Upper lobe of left lung (tissue), 4 donors: Measurements from ENCODE around the gene MED22.

ENCODE experiments used
- POLR2A ChIP-seq, 4 donors: fragments of 450-650 bp; IDR thresholded peaks; one replicate each; pipeline ENCODE4 v1.5.1; 2016 to 2017; ENCODE audit warnings: antibody characterized with exemption in 4 of 4, mild to moderate bottlenecking in 2 of 4
- TF ChIP-seq, protein P1 (sequence below), 6 experiments: fragments of 450-650 bp in 4 of 6; fragments of 200-600 bp in 2 of 6; sonication (generic) in 2 of 6; IDR thresholded peaks; one replicate each; pipeline ENCODE4 v1.5.1; 2016 to 2019; ENCODE audit warnings: antibody characterized with exemption in 6 of 6

DNA sequence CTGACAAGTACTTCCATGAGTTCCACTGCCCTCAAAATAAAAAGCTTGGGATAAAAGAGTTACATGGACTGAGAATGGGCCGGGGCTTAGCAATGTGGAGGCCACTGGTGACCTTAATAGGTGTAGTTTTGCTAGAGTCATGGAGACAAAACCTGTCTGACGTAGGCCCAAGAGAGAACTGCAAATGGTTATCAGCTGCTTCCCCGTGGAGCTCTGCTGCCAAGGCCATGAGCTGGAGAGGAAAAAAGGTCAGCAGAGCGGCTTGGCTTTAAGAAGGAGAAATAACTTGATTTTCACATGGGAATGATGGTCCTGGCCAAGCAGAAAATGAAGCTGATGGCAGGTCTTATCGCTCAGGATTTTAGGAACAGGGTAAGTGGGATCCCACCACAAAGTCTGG, 8.3 kb downstream of the MED22 start:
- no peak for TF ChIP-seq POLR2A (IDR thresholded peaks at IDR 0.05)
- TF ChIP-seq, protein P1, sequence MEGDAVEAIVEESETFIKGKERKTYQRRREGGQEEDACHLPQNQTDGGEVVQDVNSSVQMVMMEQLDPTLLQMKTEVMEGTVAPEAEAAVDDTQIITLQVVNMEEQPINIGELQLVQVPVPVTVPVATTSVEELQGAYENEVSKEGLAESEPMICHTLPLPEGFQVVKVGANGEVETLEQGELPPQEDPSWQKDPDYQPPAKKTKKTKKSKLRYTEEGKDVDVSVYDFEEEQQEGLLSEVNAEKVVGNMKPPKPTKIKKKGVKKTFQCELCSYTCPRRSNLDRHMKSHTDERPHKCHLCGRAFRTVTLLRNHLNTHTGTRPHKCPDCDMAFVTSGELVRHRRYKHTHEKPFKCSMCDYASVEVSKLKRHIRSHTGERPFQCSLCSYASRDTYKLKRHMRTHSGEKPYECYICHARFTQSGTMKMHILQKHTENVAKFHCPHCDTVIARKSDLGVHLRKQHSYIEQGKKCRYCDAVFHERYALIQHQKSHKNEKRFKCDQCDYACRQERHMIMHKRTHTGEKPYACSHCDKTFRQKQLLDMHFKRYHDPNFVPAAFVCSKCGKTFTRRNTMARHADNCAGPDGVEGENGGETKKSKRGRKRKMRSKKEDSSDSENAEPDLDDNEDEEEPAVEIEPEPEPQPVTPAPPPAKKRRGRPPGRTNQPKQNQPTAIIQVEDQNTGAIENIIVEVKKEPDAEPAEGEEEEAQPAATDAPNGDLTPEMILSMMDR (IDR thresholded peaks at IDR 0.05), result no peak
